Ecto neural progenitor cell (in vitro differentiated cells): ENCODE measurements around the gene SNX9.

ENCODE experiments used
- DNase-seq: peaks from one replicate; pipeline ENCODE4 v3.0.0-alpha.2; 2018; ENCODE audit warnings: low spot score

Gene SNX9

DNA sequence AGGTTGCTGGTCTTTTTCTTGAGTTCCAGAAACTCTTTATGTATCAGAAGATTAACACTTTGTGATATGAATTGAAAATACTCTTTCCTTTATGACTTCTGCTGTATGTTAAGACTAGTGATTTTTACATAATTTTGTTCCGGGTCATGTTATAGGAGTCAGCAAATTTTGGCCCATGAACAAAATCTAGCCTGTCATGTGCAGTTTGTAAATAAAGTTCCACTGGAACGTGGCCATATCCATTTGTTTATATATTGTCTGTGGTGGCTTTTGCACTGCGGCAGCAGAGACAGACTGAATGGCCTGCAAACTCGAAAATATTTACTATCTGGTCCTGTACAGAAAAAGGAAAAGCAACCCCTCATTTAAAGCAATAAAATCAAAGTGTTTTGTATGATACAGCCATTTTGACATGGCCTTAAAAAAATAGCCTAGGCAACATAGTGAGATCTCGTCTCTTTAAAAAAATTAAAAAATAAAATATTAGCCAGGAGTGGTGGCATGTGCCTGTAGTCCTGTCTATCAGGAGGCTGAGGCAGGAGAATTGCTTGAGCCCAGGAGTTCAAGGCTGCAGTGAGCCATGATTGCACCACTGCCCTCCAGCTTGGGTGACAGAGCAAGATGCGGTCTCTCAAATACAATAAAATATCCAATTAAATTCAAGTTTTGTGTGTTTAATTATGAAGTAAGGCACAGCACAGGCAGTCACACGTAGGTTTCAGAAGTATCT lies 36.9 kb downstream of the SNX9 start:
- no peak for DNase-seq

DNA sequence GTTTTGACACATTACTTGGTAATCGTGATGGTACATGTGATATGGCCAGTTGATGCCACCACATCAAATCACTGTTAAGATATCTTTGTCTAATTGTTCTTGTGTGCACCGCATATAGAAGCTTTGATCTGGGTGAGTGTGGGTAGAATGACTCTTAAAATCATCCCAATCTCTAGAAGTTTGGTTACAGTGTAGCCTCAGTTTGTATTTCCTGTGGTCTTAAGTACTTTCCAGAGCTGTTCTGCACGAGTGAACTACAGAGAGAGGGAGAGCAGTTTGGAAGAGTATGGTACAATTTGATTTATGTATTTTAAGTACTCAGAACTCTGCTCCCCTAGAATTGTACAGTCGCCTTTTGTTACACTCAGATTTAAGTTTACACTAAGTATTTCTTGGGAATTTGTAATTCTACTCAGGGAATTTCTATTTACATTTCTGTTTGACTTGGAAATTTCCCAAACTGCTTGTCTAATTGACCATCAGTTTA lies 37.5 kb downstream of the SNX9 start:
- no peak for DNase-seq

DNA sequence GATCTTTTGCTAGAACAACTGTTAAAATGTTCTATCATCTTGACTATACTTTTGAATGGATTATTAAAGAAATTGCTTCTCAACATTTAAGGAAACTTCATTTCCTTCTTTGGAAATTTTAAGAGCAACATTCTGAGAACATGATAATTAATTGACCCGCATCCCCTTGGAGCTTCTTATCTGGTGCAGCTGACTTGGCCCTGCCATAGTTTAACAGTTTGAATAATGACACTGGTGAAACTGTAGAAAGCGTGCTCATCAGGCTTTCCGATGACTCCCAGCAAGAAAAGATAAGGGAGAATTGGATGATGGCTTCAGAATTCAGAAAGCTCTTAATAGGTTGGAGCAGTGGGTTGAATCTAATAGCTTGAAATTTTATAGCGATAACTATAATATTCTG lies 38.1 kb downstream of the SNX9 start:
- DNase-seq = no peak

DNA sequence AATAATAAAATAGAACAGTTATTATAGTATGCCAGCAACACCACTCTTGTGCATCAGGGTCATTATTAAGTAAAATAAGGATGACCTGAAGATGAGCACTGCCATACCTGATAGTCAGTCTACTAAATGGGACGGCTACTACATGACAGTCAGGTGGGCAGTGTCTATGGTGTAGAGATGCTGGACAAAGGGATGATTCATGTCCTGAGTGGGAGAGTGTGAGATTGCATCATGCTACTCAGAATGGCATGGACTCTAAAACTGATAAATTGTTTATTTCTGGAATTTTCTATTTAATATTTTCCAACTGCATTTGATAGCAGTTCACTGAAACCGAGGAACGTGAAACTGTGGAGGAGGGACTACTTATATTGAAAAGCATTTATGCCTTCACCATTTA lies 38.8 kb downstream of the SNX9 start:
- DNase-seq = no peak

DNA sequence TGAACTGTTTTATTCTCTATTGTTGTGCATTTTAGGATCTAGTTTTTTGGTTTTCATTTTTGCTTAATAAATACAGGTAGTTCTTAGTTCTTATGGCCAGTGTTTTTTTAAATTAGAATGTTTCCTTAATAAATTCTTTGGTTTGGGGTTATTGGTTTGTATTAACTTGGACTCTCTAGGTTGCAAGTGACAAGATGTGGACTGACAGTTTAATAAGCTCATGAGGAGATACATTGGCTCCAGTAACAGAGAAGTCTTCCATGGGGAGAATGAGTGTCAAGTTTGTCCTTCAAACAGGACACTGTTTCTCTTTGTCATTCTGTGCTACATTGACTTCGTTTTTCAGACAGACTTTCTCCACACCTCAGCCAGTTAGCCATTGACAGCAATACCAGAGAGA lies 39.7 kb downstream of the SNX9 start:
- DNase-seq = no peak

DNA sequence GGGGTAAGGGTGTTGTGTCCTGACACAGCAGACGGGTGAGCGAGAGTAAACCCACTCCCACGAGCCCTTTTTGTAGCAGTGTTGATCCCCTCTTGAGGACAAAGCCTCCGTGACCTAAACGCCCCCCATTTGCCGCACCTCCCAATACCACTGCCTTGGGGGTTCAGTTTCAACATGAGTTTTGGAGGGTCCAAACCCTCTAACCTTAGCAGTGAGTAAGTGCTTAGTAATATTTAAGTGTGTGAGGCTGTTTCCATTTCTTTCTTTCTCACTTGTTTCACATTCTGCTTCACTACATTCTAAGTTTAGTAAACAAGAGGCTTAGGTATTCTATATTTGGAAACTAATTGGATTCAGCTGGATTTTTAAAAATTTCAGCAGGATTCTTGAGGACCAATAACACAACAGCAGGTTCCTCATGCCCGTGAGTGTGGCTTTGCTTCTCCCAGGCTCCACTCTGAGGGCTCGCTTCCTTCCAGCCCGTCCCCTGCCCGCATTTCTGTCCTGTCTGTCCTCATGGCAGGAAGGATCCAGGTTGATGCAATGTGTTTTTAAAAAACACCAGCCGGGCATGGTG lies 41.2 kb downstream of the SNX9 start:
- no peak for DNase-seq

DNA sequence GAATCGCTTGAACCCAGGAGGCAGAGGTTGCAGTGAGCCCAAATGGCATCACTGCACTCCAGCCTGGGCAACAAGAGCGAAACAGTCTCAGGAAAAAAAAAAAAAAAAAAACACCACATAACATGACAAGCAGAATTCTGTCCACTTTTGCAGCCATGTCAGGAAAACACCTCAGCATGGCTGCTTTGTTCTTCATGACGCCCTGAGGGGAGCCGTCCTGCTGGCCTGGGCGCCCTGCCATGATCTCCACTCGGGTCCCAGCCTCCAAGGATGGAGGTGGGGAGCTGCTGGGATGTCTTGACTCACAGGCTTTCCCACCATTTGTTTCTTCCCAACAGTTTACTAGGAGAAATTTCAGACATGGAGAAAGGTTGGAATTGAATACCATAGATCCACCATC lies 42.2 kb downstream of the SNX9 start:
- DNase-seq = no peak

DNA sequence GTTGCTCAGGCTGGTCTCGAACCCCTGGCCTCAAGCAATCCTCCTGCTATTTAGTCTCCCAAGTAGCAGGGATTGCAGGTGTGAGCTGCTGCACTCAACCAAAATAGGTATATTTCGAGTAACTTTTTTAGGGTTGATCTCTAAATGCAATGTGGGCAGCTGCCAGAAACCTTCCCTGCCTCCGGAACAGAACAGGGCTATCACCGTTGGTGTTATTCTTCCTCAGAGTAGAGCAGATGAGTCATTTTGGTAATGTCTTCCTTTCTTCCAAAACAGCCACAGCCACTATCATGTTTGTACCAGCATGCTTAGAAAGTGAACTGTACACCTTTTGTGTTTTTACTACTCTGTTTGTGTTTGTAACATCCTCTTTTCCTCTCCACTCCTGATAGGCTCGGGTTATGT lies 44.1 kb downstream of the SNX9 start:
- no peak for DNase-seq

DNA sequence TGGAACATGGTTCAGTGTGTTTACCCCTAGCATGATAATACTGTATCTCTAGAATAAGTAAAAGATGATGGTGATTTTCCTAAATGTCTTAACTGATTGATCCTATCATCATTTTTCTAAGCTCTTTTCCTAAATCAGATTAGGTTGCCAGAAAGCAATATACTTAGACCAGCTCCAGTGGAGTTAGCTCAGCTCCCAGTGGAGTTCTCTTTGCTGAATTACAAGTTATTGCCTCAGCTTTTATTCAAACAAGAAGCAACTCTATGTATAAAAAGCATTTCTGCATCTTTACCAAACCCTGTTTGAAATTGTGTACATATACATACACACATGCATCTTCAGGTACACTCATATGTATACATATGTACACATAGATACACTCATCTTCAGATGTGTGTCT lies 44.9 kb downstream of the SNX9 start:
- DNase-seq = no peak

DNA sequence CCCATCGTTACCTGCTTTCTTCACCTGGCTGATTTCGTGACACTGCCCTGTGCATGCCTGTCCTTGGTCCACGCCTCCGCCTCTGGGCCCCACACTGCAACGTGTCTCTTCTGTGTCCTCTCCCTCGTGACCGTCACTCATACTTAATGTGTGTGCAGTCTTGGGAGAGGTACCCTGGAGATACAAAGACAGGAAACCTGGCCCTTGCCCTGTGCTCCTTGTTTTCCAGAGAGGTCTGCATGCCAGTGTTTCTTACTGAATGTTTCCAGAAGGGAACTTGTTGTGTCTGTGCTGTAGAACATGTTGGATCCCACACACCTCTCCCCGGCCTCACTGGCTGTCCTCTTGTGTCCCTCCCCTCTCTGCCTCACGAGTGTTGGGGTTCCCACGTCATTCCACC lies 45.8 kb downstream of the SNX9 start:
- DNase-seq = no peak

DNA sequence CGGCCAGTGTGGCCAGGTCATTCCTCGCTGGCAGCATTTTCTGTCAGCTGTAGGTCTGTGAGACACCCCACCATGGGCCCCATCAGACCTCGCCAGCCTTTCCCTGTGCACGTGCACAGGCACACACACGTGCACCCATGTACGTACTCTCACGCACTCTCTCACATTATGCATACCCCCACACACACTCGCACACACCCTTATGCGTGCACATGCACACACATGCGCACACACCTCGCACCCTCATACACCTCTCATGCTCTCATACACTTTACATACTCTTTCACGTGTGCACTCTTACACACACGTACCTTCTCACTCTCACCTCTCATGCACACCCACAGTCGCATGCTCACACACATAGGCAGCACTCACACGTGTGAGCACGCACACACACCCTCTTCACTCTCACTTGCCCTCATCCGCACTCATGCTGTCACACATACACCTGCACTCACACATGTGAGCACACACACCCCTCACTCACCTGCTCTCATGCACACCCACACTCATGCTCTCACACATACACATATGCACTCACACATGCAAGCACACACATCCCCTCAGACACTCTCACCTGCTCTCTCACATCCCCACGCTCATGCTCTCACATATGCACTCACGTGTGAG lies 46.7 kb downstream of the SNX9 start:
- DNase-seq = no peak

DNA sequence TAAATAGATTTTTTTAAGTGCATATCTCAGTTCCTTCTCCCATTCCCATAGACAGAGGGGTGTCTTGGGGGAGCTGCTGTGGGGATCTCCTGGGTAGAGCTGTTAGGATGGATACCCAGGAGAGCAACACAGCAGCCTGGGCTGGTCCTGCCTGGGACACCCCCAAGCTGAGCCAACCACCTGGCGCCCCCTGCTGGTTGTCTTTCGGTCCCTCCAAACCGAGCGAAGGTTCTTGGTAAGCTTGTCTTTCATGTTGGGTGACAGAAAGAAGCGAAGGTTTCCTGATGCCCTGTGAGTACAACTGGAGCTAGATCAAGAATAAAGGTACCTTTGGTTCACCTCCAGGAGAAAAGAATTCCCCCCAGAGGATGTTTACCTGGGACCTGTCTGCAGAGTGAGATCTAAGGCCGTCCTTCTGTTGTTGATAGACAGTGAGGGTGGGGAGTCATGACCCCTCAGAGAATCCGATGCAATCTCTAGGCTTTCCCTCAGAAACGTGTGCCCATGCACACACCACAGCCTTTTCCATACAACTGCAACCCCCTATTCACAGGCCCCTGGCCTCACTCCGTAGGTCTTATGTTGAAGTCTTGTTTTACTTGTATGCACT lies 50.8 kb downstream of the SNX9 start:
- peak; percentile 85 for DNase-seq

DNA sequence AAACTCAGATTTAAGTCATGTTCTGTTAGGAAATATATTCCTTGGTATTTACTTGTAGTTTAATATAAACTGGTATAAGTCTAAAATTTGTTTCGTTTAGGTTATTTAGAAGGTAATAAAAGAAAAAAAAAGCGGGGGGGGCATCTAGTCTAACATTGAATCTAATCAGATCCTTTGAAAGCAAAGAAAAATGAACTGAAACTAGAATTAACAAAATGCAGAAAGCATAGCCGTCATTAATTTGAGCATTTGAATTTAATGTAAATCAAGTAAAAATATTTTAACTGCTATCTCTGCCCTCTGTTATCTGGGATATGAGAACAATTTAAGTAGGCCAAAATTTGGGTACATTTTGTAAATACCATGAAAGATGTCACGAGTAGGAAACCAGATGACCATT lies 54.1 kb downstream of the SNX9 start:
- DNase-seq = no peak

DNA sequence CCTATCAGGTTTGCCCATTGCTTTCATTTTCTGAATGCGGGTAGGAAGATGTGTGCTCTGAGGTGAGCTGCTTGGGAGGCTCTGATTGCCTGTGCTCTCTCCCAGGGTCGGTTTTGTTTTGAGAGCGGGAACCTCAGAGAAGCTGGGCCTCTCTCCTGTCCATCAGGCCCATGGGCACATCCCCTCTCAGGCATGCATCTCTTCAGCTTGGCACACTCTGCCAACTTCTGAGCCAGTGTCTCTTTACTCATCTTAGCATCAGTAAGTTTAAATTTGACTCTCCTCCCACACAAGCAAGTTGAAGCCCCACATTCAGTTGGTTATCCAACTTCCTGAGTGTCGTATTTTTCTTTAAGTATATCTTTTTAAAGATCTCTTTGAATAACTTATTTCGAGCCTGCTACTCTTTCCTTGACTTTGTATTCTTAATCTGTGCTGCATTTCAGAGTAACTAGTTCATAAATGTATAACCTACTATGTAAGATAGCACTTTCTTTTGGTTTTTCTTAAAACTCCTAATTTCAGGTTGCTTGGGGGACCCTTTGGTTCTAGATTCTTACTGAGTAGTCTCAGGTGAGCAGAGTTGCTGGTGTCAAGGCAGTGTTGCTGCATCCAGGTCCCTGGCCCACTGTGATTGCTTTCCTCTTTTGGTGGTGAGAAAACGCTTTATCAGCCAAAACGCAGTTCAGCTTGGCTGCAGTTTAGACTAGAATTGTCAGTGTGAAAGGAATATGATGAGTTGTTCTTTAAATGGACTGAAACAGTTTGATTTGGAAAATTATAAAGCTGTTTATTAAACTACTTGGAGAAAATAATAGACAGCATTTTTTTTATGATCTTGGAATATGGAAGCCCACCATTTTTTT lies 54.8 kb downstream of the SNX9 start:
- DNase-seq = no peak

DNA sequence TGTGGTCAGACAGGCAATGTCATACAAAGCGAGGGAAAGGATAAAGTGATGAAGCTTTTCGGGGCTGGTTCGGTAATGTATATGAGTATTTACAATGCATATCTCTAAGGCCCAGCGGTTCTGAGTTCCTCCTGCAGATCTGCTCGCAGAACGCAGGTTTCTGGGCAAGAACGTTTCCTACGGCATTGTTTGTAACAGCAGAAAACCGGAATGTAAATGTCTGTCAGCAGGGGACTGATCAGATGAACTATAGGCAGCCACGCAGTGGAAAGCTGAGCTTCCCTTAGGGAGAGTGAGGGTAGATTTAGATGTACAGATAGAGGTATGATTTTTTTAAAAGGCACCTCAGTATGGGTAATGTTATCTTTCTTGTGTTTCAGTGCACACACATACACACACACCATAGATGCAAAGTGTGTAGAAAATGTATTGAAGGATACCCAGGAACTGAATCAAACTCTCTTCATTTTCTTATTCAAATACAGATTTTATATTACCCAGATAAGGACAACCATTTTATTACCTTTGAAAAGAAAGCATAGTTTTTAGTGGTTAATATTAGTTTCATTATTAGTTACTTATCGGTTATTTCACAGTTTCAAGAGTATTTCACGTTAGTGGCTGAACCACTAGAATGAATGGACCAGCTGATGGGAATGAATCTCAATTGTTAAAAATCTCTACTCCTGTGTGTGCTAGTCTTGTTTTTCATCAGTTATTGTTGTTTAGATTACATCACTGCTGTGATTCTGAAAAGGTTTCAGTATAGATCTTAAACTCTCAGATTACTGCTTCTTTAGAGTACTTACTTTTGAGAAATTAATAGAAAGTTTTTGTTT lies 56.2 kb downstream of the SNX9 start:
- DNase-seq = no peak

DNA sequence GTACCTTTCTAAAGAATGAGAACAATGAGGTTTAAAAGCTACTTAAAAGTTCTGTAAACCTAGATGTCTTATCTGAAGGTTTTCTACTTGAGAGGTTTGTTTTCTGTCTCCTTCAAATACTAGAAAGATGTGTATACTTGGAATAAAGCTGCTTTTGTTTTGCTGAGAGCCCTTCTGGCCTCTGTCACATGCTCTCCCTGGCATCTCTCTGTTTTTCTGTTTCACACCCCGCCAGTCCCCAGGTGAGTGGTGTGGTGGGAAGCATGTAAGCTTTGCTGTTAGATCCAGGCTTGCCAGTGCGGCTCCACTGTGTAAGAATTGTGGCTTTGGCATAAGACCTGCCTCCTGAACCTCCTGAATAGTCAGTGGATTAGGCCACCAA lies 56.8 kb downstream of the SNX9 start:
- DNase-seq = no peak

DNA sequence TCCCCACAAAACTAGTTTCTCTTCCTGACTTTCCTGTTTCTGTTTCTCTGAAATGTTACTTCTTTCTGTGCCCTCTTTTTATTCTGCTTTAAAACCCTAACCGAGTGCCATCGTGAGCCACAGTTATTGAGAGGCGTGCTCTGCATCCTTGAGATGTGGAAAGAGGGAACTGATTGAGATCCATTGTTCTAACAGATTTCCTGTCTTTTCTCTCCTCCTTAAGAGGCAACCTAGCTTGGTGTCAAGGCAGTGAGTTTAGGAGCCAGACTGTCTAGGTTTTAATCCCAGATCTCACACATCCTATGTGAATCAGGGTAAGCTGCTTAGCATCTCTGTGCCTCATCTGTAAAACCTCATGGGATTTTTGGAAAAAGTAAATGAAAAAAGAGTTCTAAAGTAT lies 57.5 kb downstream of the SNX9 start:
- DNase-seq = no peak

DNA sequence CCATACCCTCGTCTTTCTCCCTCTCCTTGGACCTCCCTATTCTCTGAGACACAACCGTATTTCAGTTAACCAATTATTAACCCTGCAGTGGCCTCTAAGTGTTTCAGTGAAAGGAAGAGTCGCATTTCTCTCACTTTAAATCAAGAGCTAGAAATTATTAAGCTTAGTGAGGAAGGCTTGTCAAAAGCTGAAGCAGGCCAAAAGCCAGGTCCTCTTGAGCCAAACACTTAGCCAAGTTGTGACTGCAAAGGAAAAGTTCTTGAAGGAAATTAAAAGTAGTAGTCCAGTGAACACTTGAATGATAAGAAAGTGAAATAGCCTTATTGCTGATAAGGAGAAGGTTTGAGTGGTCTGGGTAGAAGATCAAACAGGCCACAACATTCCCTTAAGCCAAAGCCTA lies 58.3 kb downstream of the SNX9 start:
- DNase-seq = no peak

DNA sequence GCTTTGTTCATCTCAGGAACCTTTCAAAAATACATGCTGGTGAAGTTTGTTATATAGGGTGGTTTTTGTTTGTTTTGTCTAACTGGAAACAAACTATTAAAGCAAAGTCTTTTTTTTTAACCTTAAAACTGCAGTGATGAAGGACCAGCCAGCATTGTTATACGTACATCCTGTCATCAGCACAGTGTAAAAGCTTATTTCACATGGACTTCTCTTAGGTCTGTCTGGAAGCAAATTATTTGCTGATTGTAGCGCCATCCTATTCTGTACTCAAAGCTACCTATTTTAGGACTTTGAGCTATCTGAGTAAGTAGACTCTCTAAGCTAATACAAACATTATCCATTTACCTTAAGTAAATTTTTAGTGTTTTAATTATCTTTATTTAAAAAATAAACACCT lies 61.7 kb downstream of the SNX9 start:
- no peak for DNase-seq

DNA sequence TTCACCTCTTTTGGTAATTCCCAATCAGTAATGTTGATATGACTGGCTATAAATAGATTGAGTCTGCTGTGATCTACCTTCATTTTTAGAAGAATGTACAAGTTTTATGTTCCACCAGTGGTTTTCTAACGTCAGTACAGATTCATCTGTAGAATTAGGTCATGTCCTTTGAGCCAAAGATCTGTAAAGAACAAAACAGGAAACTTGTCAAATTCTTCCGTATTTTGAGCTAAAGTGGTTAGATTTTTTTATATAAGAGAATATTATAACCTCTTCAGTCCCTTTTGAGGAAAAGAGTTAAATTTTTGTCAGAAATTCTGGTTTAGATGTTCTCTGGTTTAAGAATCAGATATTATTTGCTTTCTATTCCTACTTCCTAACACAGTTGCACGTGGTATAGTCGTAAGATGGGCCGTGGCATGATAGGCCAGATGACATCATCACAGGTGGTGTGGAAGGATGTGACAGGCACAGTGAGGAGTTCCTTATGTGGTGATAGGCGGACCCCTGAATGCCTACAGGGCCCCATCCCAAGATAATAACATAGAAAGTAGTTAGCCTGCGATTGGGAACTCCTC lies 62.3 kb downstream of the SNX9 start:
- no peak for DNase-seq

DNA sequence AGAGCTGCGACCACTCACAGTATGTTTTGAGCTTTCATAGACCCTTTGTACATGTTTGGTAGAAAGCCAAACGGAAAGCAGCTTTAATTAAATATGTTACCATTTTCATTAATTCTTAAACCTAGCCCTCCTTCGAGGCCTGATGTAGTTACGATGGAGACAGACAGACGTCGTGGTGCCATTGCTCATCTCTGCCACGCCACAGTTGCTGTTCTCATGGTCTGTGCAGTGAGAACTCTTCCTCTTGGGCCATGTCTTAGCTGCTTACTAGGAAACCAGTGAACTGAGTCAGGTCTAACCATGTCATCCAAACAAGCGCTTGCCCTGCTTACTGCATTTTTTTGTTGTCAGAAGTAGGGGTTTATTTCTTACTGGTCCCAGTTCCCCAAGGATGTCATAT lies 62.8 kb downstream of the SNX9 start:
- DNase-seq = no peak
